Mucosa of rectum (tissue), 2 donors: ENCODE results near the gene PLD1.
"Not testable (repeated sequence)": the region's sequence is repeated elsewhere in the genome, so short reads cannot be mapped to it uniquely, and the experiment has no call there.

Experiments used
- H3K27ac ChIP-seq, 2 donors: one replicate each; pipeline ENCODE4 v1.7.0; 2013; ENCODE audit warnings: inconsistent platforms in 2 of 2, low read depth in 2 of 2, low read length in 2 of 2
- H3K27me3 ChIP-seq, 2 donors: one replicate each; pipeline ENCODE4 v1.7.0; 2013; ENCODE audit warnings: low read length in 2 of 2; ENCODE audit not compliant: control insufficient read depth in 2 of 2, insufficient read depth in 2 of 2
- H3K36me3 ChIP-seq, 2 donors: one replicate each; pipeline ENCODE4 v1.7.0; 2013; ENCODE audit warnings: low read length in 2 of 2; ENCODE audit not compliant: control insufficient read depth in 2 of 2, insufficient read depth in 2 of 2
- H3K4me1 ChIP-seq, 2 donors: one replicate each; pipeline ENCODE4 v1.7.0; 2013; ENCODE audit warnings: low read length in 2 of 2, mild to moderate bottlenecking in 1 of 2; ENCODE audit not compliant: control insufficient read depth in 2 of 2, insufficient read depth in 2 of 2
- H3K4me3 ChIP-seq, 2 donors: one replicate each; pipeline ENCODE4 v1.7.0; 2013; ENCODE audit warnings: low read length in 2 of 2
- H3K9ac ChIP-seq, 2 donors: one replicate each; pipeline ENCODE4 v1.7.0; 2013; ENCODE audit warnings: low read length in 2 of 2, low read depth in 1 of 2, mild to moderate bottlenecking in 1 of 2
- H3K9me3 ChIP-seq, 2 donors: one replicate each; pipeline ENCODE4 v1.7.0; 2013; ENCODE audit warnings: low read length in 2 of 2; ENCODE audit not compliant: control insufficient read depth in 2 of 2
- donor health status: healthy.
- donor health status: Normal muscosa, but diverticular disease.

The PLD1 gene

DNA sequence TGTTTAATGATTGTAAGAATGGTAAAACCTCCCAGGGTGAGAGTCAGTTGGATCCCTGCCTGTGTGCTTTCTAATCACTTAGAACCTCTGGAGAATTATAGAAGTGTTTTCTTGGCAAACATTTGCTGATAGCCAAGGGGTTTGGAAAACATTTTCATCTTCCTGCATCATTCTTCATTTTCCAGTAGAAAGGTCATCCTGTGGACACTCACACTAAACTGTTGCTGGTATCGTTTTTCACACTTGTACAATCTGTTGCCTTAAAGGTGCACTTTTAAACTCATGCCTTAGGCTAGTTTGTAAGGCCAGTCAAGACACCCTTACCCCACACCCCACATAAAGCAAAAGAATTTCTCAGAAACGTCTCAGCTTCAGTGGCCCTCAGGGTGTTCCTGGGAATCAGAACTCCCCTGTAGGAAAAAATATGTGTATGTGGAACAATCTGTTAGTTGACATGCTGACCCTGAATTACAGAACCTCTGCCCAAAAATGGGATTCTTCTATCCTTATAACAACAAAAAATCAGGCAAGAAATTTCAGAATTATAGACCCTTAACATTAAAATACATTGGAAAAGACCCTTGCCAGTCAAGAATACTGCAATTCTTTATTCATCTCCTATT is 5.8 kb upstream of the PLD1 start:
- Histone ChIP-seq H3K9ac (no peak overlapping the region), H3K27me3 (no peaks in the 10 kb centered on the region), H3K36me3 (no peaks in the 10 kb centered on the region), H3K4me1 (peaks cover 0 to 1% of the 10 kb centered on the region in 2 donors), H3K9me3 (no peaks in the 10 kb centered on the region), H3K27ac (no peak overlapping the region), H3K4me3 (no peak overlapping the region)

DNA sequence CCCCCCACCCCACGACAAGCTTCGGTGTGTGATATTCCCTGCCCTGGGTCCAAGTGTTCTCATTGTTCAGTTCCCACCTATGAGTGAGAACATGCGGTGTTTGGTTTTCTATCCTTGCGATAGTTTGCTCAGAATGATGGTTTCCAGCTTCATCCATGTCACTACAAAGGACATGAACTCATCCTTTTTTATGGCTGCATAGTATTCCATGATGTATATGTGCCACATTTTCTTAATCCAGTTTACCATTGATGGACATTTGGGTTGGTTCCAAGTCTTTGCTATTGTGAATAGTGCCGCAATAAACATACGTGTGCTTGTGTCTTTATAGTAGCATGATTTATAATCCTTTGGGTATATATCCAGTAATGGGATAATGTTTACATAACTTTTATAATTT is 4.4 kb upstream of the PLD1 start:
- not testable (repeated sequence) for H3K27me3 ChIP-seq, H3K36me3 ChIP-seq, H3K9ac ChIP-seq, H3K27ac ChIP-seq, H3K4me1 ChIP-seq, H3K9me3 ChIP-seq, H3K4me3 ChIP-seq

DNA sequence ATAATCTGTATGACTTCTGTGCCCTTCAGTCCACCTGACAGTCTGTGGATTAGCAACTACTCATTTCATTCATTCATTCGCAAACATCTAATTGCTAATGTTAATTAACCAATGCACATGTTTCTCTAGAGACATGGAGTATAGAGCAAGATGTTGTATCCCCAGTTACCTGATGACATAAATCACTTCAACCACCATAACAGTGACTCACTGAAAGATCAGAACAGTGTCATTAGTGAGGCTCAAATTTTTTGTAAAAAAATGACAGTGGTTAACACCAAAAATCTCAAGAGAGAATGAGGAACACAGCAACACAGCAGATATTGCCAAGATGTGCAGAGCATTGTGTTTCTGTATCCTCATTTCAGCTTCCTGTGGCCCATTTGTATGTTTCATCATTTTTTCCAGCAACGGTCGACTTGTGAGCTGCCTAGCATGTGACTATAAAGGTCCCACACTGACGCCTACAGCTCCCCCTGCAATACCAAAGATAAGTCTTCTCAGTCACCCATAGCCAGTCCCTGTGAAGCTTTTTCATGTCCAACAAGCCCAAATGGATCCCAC is 3.7 kb upstream of the PLD1 start:
- no peaks in the 10 kb centered on the region for H3K36me3 ChIP-seq
- H3K4me1 ChIP-seq: peaks cover 0 to 11% of the 10 kb centered on the region in 2 donors
- H3K27me3 ChIP-seq: no peaks in the 10 kb centered on the region
- H3K27ac ChIP-seq: peak overlapping the region; percentile 20 to 32
- H3K9me3 ChIP-seq: no peaks in the 10 kb centered on the region
- no peak overlapping the region for H3K9ac ChIP-seq
- no peak overlapping the region for H3K4me3 ChIP-seq

DNA sequence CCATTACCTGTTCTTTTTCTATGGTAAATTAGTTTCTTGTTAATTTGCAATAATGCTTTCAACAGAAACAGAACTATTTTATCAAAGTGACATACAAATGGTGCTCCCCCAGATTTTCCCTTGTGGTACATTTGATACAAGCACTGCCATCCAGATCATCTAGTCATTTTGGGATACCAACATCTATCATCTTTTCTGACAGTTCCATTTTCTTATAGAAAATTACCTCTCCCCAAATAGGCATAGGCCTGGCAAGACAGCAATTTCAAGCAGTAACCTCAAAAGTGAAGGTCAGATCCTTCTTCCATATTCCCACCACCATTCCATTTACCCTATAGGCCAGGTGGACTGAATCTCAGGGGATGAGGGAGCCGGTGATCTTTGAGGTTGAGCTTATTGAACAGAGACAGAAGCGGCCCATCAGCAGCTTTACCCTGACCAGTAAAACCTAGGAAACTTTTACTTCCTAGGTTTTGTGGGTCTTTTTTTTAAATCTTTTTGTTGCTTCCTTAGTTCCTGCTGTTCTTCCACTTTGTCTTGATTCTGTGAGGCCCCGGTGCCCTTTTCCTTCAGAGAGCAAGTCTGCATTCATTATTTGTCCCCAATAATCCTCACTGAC is 3.1 kb upstream of the PLD1 start:
- peaks cover 0 to 11% of the 10 kb centered on the region in 2 donors for H3K4me1 ChIP-seq
- H3K36me3 ChIP-seq: no peaks in the 10 kb centered on the region
- H3K27ac ChIP-seq: peak overlapping the region; percentile 20 to 32
- H3K9ac ChIP-seq: no peak overlapping the region
- H3K9me3 ChIP-seq: no peaks in the 10 kb centered on the region
- no peaks in the 10 kb centered on the region for H3K27me3 ChIP-seq
- H3K4me3 ChIP-seq: no peak overlapping the region

DNA sequence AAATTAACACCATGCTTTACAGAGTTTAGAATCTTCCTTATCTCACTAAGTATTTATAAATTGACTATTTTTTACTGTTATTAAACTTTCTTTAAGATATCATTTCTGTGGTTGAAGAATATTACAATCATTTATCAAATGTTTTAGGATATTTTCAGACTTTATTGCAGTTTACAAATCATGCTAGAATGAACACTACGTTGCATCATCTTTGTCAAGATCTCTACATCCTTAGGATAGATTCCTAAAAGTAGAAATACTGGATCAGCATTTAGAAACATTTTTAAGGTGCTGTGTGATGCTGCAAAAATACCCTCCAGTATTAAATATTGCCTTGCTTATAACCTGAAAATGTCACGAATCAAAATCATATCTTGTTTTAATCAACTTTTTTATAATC is 2.5 kb upstream of the PLD1 start:
- no peak overlapping the region for H3K9ac ChIP-seq

DNA sequence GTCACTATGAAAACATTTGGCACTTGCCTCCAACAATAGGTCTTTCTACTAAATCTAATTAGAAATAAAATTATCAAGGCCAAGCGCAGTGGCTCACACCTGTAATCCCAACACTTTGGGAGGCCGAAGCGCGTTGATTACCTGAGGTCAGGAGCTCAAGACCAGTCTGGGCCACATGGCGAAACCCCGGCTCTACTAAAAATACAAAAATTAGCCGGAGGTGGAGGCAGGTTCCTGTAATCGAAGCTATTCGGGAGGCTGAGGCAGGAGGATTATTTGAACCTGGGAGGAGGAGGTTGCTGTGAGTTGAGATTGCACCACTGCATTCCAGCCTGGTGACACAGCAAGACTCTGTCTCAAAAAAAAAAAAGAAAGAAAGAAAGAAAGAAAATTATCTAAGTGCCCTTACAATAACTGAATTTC is 1.6 kb upstream of the PLD1 start:
- Histone ChIP-seq H3K36me3 (no peaks in the 10 kb centered on the region), H3K9ac (no peak overlapping the region), H3K9me3 (no peaks in the 10 kb centered on the region), H3K27me3 (no peaks in the 10 kb centered on the region), H3K4me3 (no peak overlapping the region), H3K4me1 (peaks cover 1 to 20% of the 10 kb centered on the region in 2 donors), H3K27ac (peak overlapping the region in 1 of 2 donors; percentile 2)

More for the DNA sequence above, 2.5 kb upstream of the PLD1 start:
- no peak overlapping the region for H3K4me3 ChIP-seq
- peaks cover 0 to 11% of the 10 kb centered on the region in 2 donors for H3K4me1 ChIP-seq
- H3K27me3 ChIP-seq: no peaks in the 10 kb centered on the region
- no peak overlapping the region for H3K27ac ChIP-seq
- no peaks in the 10 kb centered on the region for H3K9me3 ChIP-seq
- no peaks in the 10 kb centered on the region for H3K36me3 ChIP-seq

DNA sequence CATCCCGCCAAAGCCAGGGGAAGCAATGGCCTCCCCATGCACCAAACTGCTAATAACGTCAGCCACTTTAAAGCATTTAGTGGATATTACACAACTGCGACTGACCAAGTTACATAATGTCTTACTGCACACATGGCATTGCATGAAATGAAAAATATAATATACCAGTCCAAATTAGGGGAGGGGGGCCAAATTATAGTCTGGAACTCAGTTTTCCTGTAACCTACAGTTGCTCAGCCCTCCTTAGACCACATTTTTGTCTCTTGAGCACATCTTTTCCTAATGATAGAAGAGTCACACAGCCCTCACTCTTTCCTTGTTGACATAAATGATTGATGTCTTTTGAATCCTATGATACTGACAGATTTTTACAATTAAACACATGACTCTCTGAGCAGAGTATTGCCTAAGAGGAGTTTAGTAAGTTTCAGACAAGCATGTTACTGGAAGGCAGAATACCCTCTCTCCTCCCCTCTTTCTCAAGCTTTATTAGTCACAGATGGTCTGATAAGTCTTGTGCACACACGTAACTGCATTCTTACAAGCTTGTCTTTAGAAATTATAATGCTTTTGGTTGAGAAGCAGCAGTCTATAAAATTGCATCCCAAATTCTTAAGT is 1.1 kb upstream of the PLD1 start:
- H3K27me3 ChIP-seq: no peaks in the 10 kb centered on the region
- peaks cover 2 to 25% of the 10 kb centered on the region in 2 donors for H3K4me1 ChIP-seq
- H3K27ac ChIP-seq: peak overlapping the region; percentile 97 to 99
- no peaks in the 10 kb centered on the region for H3K36me3 ChIP-seq
- H3K4me3 ChIP-seq: no peak overlapping the region
- H3K9me3 ChIP-seq: no peaks in the 10 kb centered on the region
- H3K9ac ChIP-seq: no peak overlapping the region

DNA sequence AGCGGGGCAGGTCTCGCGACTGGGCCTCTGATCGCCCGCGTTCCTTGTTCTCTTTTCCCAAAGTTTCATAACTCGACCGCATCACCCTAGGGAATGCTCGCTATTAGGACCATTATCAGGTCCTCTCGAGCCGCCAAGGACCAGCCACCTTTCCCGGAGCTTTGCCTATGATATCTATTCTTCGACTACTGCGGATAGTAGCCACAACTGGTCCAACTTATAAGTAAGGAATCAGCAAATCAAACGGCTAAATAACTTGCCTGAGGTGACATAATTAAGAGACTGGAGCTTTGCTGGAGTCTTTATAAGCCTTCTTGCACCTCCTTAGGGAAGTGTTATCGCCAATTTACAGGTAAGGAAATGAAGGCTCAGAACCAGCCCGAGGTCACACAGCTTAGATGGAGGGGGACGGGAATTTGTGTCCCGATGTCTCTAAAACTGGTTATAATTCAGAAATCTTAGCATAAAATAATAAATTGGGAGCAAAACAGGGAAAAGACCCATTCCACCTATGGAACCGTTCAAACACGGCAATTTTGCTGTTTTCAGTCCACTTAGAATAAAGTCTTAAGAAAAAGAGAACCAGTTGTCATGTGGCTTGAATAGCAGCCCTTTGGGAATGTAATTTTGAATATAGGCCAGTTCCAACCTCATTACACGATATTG is 479 bp upstream of the PLD1 start:
- Histone ChIP-seq H3K9me3 (no peaks in the 10 kb centered on the region), H3K4me1 (peaks cover 3 to 29% of the 10 kb centered on the region in 2 donors), H3K4me3 (peak overlapping the region; percentile 84 to 86), H3K36me3 (no peaks in the 10 kb centered on the region), H3K27me3 (no peaks in the 10 kb centered on the region), H3K9ac (peak overlapping the region; percentile 78 to 80), H3K27ac (peak overlapping the region; percentile 97 to 99)

DNA sequence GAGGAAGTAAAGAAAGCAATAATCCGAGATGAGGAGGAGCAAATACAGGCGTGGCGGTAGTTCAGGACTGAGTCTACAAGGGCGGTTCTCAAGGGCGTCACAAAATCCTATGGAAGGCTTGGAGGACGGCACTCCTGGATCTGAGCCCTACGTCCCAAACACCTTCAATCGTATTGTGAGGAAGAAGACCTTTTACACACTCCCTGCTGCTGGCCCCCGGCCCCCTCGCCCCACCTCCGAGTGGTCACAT is 747 bp downstream of the PLD1 start:
- Histone ChIP-seq H3K9me3 (no peaks in the 10 kb centered on the region), H3K27ac (peak overlapping the region; percentile 97 to 99), H3K36me3 (no peaks in the 10 kb centered on the region), H3K4me1 (peaks cover 13 to 40% of the 10 kb centered on the region in 2 donors), H3K4me3 (peak overlapping the region; percentile 84 to 86), H3K9ac (peak overlapping the region; percentile 80 to 88), H3K27me3 (no peaks in the 10 kb centered on the region)

DNA sequence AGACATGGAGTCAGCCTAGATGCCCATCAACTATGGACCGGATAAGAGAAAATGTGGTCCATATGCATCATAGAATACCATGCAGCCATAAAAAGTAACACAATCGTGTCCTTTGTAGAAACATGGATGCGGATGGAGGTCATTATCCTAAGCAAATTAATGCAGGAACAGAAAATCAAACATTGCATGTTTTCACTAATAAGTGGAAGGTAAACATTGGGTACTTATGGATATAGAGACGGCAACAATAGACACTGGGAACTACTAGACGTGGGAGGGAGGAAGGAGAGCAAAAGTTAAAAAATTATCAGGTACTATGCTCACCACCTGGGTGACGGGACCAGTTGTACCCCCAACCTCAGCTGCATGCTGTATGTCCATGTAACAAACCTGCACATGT is 2.5 kb downstream of the PLD1 start:
- H3K27me3 ChIP-seq: no peaks in the 10 kb centered on the region
- no peak overlapping the region for H3K4me3 ChIP-seq
- no peaks in the 10 kb centered on the region for H3K9me3 ChIP-seq
- peaks cover 0 to 2% of the 10 kb centered on the region in 2 donors for H3K36me3 ChIP-seq
- no peak overlapping the region for H3K9ac ChIP-seq
- peaks cover 14 to 41% of the 10 kb centered on the region in 2 donors for H3K4me1 ChIP-seq
- H3K27ac ChIP-seq: no peak overlapping the region
